DND-41 (cell line): ENCODE measurements around the gene TMEM91.

Source experiments
- ATAC-seq: fragments of 200-7000 bp; cut with Tn5 transposase; 3 replicates; pipeline ENCODE4 v1.9.1; 2021; ENCODE audit warnings: low read depth; ENCODE audit not compliant: insufficient read depth
- DNase-seq: peaks from one replicate; pipeline ENCODE4 v3.0.0-alpha.2; 2020
- H2AFZ ChIP-seq: 2 replicates; pipeline ENCODE4 v1.6.0; 2012; ENCODE audit warnings: low read depth, low read length
- H3K27ac ChIP-seq: 2 replicates; pipeline ENCODE4 v1.5.1; 2012; ENCODE audit warnings: low read length, inconsistent platforms
- H3K27me3 ChIP-seq: fragments of 200-600 bp; sonication (generic); 2 replicates; pipeline ENCODE4 v1.6.0; 2012; ENCODE audit warnings: low read length, mild to moderate bottlenecking, inconsistent platforms; ENCODE audit not compliant: insufficient read depth, poor library complexity
- H3K36me3 ChIP-seq: 2 replicates; pipeline ENCODE4 v1.5.1; 2012; ENCODE audit warnings: low read length, inconsistent platforms; ENCODE audit not compliant: insufficient read depth
- H3K4me1 ChIP-seq: 2 replicates; pipeline ENCODE4 v1.5.1; 2012; ENCODE audit warnings: mild to moderate bottlenecking, low read length; ENCODE audit not compliant: insufficient read depth
- H3K4me2 ChIP-seq: 2 replicates; pipeline ENCODE4 v1.6.0; 2012; ENCODE audit warnings: mild to moderate bottlenecking, moderate library complexity, low read length, inconsistent platforms; ENCODE audit not compliant: insufficient read depth
- H3K4me3 ChIP-seq, 2 experiments: fragments of 200-600 bp in 1 of 2; shearing (Covaris generic) in 1 of 2; 2 replicates each; pipeline ENCODE4 v1.5.1; 2012 to 2016; ENCODE audit warnings: inconsistent platforms in 2 of 2, low read length in 2 of 2, mild to moderate bottlenecking in 2 of 2, low read depth in 1 of 2, moderate library complexity in 1 of 2
- H3K79me2 ChIP-seq: 2 replicates; pipeline ENCODE4 v1.6.0; 2012; ENCODE audit warnings: low read length, inconsistent platforms; ENCODE audit not compliant: insufficient read depth
- H3K9ac ChIP-seq: 2 replicates; pipeline ENCODE4 v1.6.0; 2012; ENCODE audit warnings: low read depth, mild to moderate bottlenecking, inconsistent platforms, low read length, moderate library complexity
- H3K9me3 ChIP-seq: 2 replicates; pipeline ENCODE4 v1.5.1; 2012; ENCODE audit warnings: low read length, moderate library complexity, mild to moderate bottlenecking, inconsistent platforms; ENCODE audit not compliant: insufficient read depth, severe bottlenecking
- H4K20me1 ChIP-seq: 2 replicates; pipeline ENCODE4 v1.6.0; 2012; ENCODE audit warnings: low read length; ENCODE audit not compliant: insufficient read depth
- EZH2 ChIP-seq: IDR thresholded peaks from 3 replicates; pipeline ENCODE4 v1.6.1; 2012; ENCODE audit warnings: borderline replicate concordance, low read depth, mild to moderate bottlenecking, moderate library complexity, low read length, inconsistent platforms; ENCODE audit not compliant: severe bottlenecking
- TF ChIP-seq, protein P1 (sequence below): IDR thresholded peaks from 2 replicates; pipeline ENCODE4 v1.5.1; 2012; ENCODE audit warnings: borderline replicate concordance, low read length, moderate library complexity, mild to moderate bottlenecking; ENCODE audit not compliant: poor library complexity, severe bottlenecking; ENCODE audit errors: extremely low read depth

The TMEM91 gene

DNA sequence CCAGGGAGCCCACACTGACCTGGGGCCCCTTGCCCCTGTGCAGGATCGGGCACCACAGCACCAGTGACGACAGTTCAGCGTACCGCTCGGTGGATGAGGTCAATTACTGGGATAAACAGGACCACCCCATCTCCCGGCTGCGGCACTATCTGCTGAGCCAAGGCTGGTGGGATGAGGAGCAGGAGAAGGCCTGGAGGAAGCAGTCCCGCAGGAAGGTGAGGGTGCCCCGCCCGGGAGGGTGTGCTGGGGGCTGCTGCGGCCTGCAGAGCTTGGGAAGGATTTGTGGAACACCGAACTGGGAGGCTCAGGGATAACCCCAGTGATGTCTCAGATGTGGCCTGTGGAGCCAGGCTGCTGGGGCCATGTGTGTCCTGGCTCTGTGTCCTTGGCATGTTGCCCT lies 46.6 kb downstream of the TMEM91 start:
- H3K4me2 ChIP-seq: no peak overlapping the region
- peaks cover 61% of the 10 kb centered on the region for H3K36me3 ChIP-seq
- H3K9me3 ChIP-seq: no peaks in the 10 kb centered on the region
- no peaks in the 10 kb centered on the region for H3K79me2 ChIP-seq
- no peak overlapping the region for H3K27ac ChIP-seq
- TF ChIP-seq, protein P1, sequence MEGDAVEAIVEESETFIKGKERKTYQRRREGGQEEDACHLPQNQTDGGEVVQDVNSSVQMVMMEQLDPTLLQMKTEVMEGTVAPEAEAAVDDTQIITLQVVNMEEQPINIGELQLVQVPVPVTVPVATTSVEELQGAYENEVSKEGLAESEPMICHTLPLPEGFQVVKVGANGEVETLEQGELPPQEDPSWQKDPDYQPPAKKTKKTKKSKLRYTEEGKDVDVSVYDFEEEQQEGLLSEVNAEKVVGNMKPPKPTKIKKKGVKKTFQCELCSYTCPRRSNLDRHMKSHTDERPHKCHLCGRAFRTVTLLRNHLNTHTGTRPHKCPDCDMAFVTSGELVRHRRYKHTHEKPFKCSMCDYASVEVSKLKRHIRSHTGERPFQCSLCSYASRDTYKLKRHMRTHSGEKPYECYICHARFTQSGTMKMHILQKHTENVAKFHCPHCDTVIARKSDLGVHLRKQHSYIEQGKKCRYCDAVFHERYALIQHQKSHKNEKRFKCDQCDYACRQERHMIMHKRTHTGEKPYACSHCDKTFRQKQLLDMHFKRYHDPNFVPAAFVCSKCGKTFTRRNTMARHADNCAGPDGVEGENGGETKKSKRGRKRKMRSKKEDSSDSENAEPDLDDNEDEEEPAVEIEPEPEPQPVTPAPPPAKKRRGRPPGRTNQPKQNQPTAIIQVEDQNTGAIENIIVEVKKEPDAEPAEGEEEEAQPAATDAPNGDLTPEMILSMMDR: no peak
- TF ChIP-seq EZH2: no peak
- no peak for ATAC-seq
- H3K9ac ChIP-seq: no peak overlapping the region
- H3K4me3 ChIP-seq: no peak overlapping the region
- H2AFZ ChIP-seq: no peak overlapping the region
- peaks cover 4% of the 10 kb centered on the region; the same call in 1 of the 2 replicates for H4K20me1 ChIP-seq
- no peaks in the 10 kb centered on the region for H3K27me3 ChIP-seq
- H3K4me1 ChIP-seq: no peaks in the 10 kb centered on the region
- DNase-seq: no peak

DNA sequence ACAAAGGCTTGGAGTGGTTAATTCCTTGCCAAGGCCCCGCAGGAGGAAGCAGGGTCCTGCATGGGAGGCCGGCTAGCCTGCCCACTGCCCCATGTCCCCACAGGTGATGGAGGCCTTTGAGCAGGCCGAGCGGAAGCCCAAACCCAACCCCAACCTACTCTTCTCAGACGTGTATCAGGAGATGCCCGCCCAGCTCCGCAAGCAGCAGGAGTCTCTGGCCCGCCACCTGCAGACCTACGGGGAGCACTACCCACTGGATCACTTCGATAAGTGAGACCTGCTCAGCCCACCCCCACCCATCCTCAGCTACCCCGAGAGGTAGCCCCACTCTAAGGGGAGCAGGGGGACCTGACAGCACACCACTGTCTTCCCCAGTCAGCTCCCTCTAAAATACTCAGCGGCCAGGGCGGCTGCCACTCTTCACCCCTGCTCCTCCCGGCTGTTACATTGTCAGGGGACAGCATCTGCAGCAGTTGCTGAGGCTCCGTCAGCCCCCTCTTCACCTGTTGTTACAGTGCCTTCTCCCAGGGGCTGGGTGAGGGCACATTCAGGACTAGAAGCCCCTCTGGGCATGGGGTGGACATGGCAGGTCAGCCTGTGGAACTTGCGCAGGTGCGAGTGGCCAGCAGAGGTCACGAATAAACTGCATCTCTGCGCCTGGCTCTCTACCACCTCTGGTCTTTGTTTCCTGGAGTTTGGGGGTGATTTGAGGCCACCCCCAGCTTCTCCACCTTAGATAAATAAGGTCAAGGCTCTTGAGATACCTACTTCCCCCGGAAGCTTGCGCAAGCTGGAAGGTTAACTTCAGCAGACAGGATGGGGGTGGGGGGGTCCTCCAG lies 48.2 kb downstream of the TMEM91 start:
- Histone ChIP-seq H4K20me1 (peaks cover 4% of the 10 kb centered on the region; the same call in 1 of the 2 replicates), H3K9me3 (no peaks in the 10 kb centered on the region), H3K27ac (no peak overlapping the region), H2AFZ (no peak overlapping the region), H3K79me2 (no peaks in the 10 kb centered on the region), H3K4me1 (no peaks in the 10 kb centered on the region), H3K27me3 (no peaks in the 10 kb centered on the region), H3K4me3 (no peak overlapping the region), H3K9ac (no peak overlapping the region), H3K4me2 (no peak overlapping the region), H3K36me3 (peaks cover 48% of the 10 kb centered on the region)
- DNase-seq (no peak), ATAC-seq (no peak)
- TF ChIP-seq EZH2: no peak
- TF ChIP-seq, protein P1: no peak

DNA sequence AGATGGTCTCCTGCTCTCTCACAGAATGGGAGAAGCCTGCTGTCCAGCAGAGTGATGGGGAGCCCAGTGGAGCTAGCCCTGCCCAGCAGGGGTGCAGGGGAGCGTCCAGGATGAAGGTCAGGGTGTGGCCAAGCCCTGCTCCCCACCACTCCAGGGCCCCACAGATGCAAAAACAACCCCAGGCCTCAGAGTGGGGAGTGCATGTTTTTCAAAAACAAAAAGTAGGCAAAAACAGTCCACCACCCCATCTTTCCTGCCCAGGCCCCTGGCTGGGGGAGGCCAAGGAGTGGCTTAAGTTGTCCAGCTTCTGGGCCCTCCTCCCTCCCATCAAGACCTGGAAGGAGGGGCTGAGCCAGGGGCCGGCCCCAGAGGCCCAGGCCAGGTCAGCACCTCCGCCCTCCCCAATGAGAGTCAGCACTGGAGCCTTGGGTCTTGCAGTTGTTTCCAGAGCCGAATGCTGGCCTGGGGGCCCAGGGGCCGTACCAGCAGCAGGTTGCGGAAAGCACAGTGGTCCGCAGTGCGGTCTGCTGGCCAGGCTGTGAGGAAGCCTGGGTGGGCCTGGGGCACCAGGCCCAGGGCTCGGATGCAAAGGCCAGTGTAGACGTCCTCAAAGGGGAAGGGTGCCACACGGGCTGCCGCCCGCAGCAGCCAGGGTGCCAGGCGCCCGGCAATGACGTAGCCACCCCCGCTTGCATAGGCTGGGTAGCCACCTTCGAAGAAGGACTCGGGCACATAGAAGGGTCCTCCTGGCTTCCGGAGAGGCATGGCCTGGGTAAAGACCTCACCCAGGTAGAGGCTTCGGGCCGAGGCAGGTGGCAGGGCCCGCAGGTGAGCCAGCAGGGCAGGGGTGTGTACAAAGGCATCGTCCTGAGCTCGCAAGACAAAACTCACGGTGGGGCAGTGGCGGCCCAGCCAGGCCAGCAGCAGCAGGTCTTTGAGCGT lies 49.1 kb downstream of the TMEM91 start:
- H3K36me3 ChIP-seq: peaks cover 41% of the 10 kb centered on the region
- H3K27ac ChIP-seq: no peak overlapping the region
- H3K4me2 ChIP-seq: no peak overlapping the region
- no peak for DNase-seq
- no peaks in the 10 kb centered on the region for H3K4me1 ChIP-seq
- no peaks in the 10 kb centered on the region for H3K79me2 ChIP-seq
- no peaks in the 10 kb centered on the region for H3K27me3 ChIP-seq
- TF ChIP-seq EZH2: no peak
- TF ChIP-seq, protein P1: no peak
- no peak overlapping the region for H3K9ac ChIP-seq
- H2AFZ ChIP-seq: no peak overlapping the region
- no peak overlapping the region for H3K4me3 ChIP-seq
- no peaks in the 10 kb centered on the region for H3K9me3 ChIP-seq
- no peak for ATAC-seq
- peaks cover 4% of the 10 kb centered on the region; the same call in 1 of the 2 replicates for H4K20me1 ChIP-seq
